ENCODE data around the gene NUP42.

The NUP42 gene

DNA sequence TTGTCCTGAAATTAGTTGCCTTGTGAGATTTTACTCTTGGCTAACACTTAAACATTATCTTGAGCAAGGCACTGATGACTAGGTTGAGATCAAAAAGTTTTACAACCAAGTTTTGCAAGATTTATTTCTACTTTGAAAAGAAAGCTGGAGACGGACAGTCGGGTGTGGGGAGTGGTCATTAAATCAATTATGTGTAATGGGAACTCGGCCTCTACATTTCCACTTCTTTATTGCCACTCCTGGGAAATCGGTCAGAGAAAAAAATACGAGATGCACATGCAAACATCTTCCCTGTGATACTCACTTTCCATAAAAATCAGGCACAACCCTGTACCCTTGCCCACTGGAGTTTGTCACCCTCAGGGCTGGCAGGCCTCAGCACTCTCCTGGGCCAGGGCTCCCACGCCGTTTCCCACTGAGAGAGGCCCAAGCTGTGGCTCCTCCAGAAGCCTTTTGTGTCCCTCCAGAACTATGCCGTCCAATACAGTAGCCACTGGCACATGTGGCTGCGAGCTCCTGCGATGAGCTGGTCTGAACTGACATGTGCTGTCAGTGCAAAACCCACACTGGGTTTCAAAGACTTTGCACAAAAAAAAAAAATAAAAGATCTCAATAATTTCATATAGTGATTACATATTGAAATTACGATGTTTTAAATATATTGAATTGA lies 57.3 kb downstream of the NUP42 start:
- DNase-seq, result no peak

DNA sequence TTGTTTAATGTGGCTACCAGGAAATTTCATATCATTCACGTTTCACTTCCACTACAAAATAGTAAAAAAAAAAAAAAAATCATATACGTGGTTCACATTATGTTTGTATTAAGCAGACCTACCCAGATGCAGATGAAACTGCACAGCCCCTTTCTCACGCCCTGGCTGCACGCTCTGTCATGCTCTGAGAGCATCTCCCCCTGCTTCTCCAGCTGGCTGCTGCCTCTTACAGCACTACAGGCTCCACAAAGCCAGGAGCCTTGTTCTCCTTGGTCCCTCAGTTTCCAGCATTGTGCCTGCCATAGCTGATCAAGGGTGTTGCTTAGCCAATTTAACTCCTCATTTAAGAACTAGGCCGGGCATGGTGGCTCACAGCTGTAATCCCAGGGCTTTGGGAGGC lies 57.9 kb downstream of the NUP42 start:
- no peak for DNase-seq

DNA sequence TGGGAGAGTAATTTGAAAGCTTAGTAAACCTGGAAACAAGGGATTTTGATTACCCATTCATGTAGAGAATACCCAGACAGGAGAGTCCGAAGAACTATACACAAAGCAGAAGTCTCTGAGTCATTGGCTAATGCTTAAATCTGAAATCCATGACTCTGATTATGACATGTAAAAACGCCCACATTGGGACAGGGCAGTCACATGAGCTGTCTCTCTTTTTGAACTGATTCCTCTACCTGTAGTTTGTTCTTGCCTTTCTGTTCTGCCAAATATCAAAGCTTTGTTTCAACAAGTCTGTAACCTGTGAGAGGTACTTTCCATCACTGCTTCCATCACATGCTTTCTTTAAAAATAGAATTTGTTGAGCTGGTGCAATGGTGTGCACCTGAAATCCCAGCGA lies 60.5 kb downstream of the NUP42 start:
- no peak for DNase-seq

DNA sequence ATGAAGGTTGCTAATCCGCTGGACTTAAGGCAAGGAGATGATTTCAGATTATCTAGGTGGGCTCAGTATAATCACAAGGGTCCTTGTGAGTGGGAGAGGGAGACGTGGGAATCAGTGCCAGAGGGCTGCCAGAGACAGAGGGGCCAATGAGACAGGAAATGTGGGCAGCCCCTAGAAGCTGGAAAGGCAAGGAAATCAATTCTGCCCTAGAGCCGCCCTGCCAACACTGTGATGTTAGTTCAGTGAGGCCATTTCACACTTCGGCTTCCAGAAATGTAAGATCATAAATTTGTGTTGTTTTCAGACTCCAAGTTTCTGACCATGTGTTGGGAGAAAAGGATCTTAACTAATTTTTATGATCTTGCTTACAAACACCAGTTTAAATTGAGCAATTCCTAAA lies 61.1 kb downstream of the NUP42 start:
- DNase-seq, result no peak

DNA sequence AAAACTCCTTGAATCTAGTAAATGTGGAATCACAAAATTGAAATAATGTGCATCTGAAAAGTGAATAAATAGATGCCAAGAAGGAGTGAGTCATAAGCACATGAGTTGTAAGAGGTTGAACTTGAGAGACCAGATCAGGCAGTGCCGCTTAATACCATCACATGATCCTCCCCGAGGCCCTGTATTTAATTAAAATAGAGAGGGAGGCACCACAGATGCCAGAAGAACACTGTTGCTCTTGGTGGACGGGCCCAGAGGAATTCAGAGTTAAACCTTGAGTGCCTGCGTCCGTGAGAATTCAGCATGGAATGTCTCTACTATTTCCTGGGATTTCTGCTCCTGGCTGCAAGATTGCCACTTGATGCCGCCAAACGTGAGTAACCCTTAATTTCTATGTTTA lies 64.7 kb downstream of the NUP42 start, which contains the start of gene GPNMB:
Gene GPNMB, plus strand, starts transcription at position 221 of the 400 bp plus-strand sequence. Its CDS starts 83 bp downstream, at position 304.
- no peak for DNase-seq

DNA sequence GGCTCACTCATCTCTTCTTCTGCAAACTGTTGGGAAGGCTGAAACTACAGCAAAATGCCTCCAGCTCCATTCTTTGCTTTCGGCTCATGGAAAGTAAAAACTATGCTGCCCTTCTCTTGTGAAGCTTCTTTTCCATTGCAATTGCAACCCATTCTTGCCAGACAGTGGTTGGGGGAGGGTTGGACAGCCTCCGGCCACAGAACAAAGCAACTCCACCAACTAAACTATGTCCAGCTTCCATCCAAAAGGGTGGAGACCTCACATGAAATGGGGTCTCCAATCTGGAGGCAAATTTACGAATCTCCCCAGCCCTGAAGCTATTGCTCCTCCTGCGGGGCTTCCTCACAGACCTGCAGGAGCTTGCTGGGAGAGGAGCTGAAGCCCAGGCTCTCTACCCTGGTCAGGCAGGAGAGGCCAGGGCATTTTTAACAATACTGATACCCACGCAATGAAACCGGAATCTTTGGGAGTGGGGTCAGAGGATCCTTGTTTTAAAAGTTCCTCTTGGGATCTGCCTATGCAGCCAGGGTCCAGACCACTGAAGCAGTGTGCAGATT lies 65.3 kb downstream of the NUP42 start:
- DNase-seq, result no peak

DNA sequence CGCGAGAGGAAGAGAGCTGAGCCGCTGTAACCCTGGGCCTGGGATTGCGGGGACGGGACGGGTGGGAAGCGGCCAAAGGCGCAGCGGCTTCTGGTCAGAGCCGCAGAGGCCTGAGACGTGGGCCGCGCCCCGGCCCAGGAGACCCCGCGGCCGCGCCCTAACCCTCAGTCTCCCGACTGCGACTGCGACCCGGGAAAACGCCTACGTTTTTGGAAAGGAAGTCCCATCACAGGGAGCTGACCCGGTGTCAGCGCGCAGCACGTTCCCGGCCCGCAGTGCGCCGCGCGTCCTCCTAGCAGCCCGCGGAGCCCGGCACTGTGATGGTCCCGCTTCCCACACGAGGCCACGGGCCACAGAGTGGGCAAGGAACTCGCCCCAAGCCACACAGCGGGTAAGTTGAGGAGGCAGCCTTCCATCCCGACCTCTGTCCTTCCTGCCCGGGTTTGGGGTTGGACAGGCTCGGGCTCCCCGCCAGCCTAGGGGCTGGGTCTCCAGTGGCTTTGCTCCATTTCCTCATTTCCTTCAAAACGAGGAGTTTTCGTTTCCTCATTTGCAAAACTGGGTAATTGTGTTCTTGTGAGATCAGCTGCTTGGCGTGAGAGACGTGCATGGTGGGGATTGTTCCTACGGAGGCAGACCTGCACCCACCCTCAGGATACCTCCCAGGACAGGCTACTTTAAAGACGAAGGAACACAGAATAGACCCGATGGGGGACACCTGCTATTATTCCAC lies 65.9 kb downstream of the NUP42 start:
- DNase-seq, result no peak

DNA sequence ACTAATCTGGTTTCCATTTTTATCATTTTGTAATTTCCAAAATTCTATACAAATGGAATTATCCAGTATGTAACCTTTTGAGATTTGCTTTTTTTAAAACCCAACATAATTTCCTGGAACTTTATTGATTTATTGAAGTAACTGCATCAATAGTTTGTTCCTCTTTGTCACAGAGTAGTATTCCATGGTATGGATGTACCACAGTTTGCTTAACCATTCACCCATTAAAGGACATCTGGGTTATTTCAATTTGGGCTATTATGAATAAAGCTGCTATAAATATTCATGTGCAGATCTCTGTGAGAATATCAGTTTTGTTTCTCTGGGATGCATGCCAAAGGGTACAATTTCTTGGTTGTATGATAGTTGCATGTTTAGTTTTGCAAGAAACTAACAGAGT lies 67.6 kb downstream of the NUP42 start:
- no peak for DNase-seq
